ENCODE data around the gene MDC1. TPM values are rescaled to one million over a fixed set of nuclear protein-coding genes. Genes with fewer than 3 reads are reported as not detected.
A peak's percentile ranks its signal among the peaks of the same experiment; 100 is the strongest.

MDC1 gene
- total RNA-seq, 1 experiment from 2014 or later, result 75.8 TPM

GRCh38 chr6:30761791-30762429 lies 44.8 kb upstream of the MDC1 start:
- Histone ChIP-seq H3K27ac (ENCODE audit: low read depth, low read length) (peak overlapping the region; percentile 21; the same call in 1 of the 2 replicates), H3K79me2 (ENCODE audit: insufficient read depth, low read length) (no peaks in the 10 kb centered on the region), H3K27me3 (ENCODE audit: insufficient read depth, low read length) (no peaks in the 10 kb centered on the region), H3K4me3 (replicated peaks in 1 of 2; ENCODE audit: low read depth in 1 of 2, low read length in 2 of 2) (no peak overlapping the region), H2AFZ (ENCODE audit: low read depth, low read length, poor library complexity, severe bottlenecking) (no peak overlapping the region), H3K4me2 (ENCODE audit: low read length) (0 out of 2 replicates have a peak overlapping the region, but pooled peaks have one; percentile 10), H3K36me3 (ENCODE audit: control insufficient read depth in 1 of 2, insufficient read depth in 2 of 2, low read length in 2 of 2) (no peaks in the 10 kb centered on the region), H4K20me1 (ENCODE audit: insufficient read depth) (no peaks in the 10 kb centered on the region), H3K9ac (ENCODE audit: low read length) (0 out of 2 replicates have a peak overlapping the region, but pooled peaks have one; percentile 2), H3K9me3 (ENCODE audit: control insufficient read depth in 1 of 2, insufficient read depth in 1 of 2, low read depth in 1 of 2, low read length in 2 of 2) (no peaks in the 10 kb centered on the region), H3K9me2 (ENCODE audit: insufficient read depth) (no peaks in the 10 kb centered on the region), H3K4me1 (ENCODE audit: control insufficient read depth in 1 of 2, insufficient read depth in 2 of 2, low read length in 2 of 2) (peaks cover 65 to 80% of the 10 kb centered on the region in 2 experiments)
- intact Hi-C loops (cut with micrococcal nuclease), result no loop called here
- POLR2A ChIA-PET, result interaction anchor here (0.5 to 12.4 kb wide), 9 partner anchors 8 to 166 kb away, joined by 3 to 195 read pairs (median 5); partner anchors contain the start of genes FLOT1 and IER3
- CTCF ChIA-PET, result no interaction called here
- RAD21 ChIA-PET (ENCODE audit: low non-redundant PET in 1 of 2, low total read pairs in 2 of 2, uncharacterized antibody in 2 of 2, unreplicated experiment in 2 of 2), result interaction anchor here in 1 of 2 experiments (1.6 kb wide), 1 partner anchor 10 kb away, joined by 5 read pairs; no protein-coding TSS in a partner anchor
- no peak for ATAC-seq
- no peak for DNase-seq (ENCODE audit: low read depth, low spot score)
- BruUV-seq (replicated peaks), result no TSS peak
- TF ChIP-seq JUND (IDR thresholded peaks at IDR 0.05) (no peak), CBX3 (IDR thresholded peaks at IDR 0.05; ENCODE audit: low read depth) (no peak)

- ChIA-PET POLR2A (interaction anchor here (0.8 to 12.4 kb wide), 6 partner anchors 9 to 46 kb away, joined by 4 to 195 read pairs (median 6); partner anchors contain the start of gene IER3), RAD21 (ENCODE audit: low non-redundant PET in 1 of 2, low total read pairs in 2 of 2, uncharacterized antibody in 2 of 2, unreplicated experiment in 2 of 2) (no interaction called here), CTCF (no interaction called here)
- Histone ChIP-seq H3K4me3 (replicated peaks in 1 of 2; ENCODE audit: low read depth in 1 of 2, low read length in 2 of 2) (no peak overlapping the region), H2AFZ (ENCODE audit: low read depth, low read length, poor library complexity, severe bottlenecking) (no peak overlapping the region), H3K27ac (ENCODE audit: low read depth, low read length) (no peak overlapping the region), H3K36me3 (ENCODE audit: control insufficient read depth in 1 of 2, insufficient read depth in 2 of 2, low read length in 2 of 2) (no peaks in the 10 kb centered on the region), H3K9me3 (ENCODE audit: control insufficient read depth in 1 of 2, insufficient read depth in 1 of 2, low read depth in 1 of 2, low read length in 2 of 2) (no peaks in the 10 kb centered on the region), H3K9ac (ENCODE audit: low read length) (no peak overlapping the region), H3K4me1 (ENCODE audit: control insufficient read depth in 1 of 2, insufficient read depth in 2 of 2, low read length in 2 of 2) (peaks cover 59 to 82% of the 10 kb centered on the region in 2 experiments), H3K4me2 (ENCODE audit: low read length) (no peak overlapping the region), H3K79me2 (ENCODE audit: insufficient read depth, low read length) (no peaks in the 10 kb centered on the region), H4K20me1 (ENCODE audit: insufficient read depth) (no peaks in the 10 kb centered on the region), H3K27me3 (ENCODE audit: insufficient read depth, low read length) (no peaks in the 10 kb centered on the region), H3K9me2 (ENCODE audit: insufficient read depth) (no peaks in the 10 kb centered on the region)
- ATAC-seq (no peak), DNase-seq (ENCODE audit: low read depth, low spot score) (no peak)
- TF ChIP-seq POLR2AphosphoS5 (IDR thresholded peaks at IDR 0.05; ENCODE audit: low read depth, low read length) (no peak), EZH2phosphoT487 (IDR thresholded peaks at IDR 0.05; ENCODE audit: borderline replicate concordance) (no peak), REST (IDR thresholded peaks at IDR 0.05; ENCODE audit: low read depth) (no peak), SP1 (IDR thresholded peaks at IDR 0.05; ENCODE audit: low read depth) (no peak), YY1 (IDR thresholded peaks at IDR 0.05; ENCODE audit: extremely low read depth, insufficient replicate concordance, low read depth, low read length) (no peak), ZNF274 (IDR thresholded peaks at IDR 0.05; ENCODE audit: low read depth, low read length) (no peak), EZH2 (IDR thresholded peaks at IDR 0.05) (no peak), JUND (IDR thresholded peaks at IDR 0.05) (no peak), POLR2A (IDR thresholded peaks at IDR 0.05; ENCODE audit: borderline replicate concordance, extremely low read depth, insufficient read depth, insufficient read length) (no peak), SIN3A (IDR thresholded peaks at IDR 0.05; ENCODE audit: low read depth) (no peak), SRF (IDR thresholded peaks at IDR 0.05; ENCODE audit: low read depth) (no peak), ELF1 (IDR thresholded peaks at IDR 0.05; ENCODE audit: borderline replicate concordance, low read depth) (no peak), RAD21 (IDR thresholded peaks at IDR 0.05; ENCODE audit: low read depth) (no peak), MAX (IDR thresholded peaks at IDR 0.05) (no peak)
- intact Hi-C loops (cut with micrococcal nuclease), result no loop called here
- BruUV-seq (replicated peaks), result no TSS peak
Measured at GRCh38 chr6:30760549-30760948, 43.5 kb upstream of the MDC1 start.
